Lung microvascular endothelial cell (primary cell): ENCODE measurements around the gene NETO2. TPM values are rescaled to one million over a fixed set of nuclear protein-coding genes. Genes with fewer than 3 reads are reported as not detected.
"Not testable (repeated sequence)": the region's sequence is repeated elsewhere in the genome, so short reads cannot be mapped to it uniquely, and the experiment has no call there.

ENCODE experiments used
- DNase-seq, 2 donors: peaks; one replicate each; pipeline versions ENCODE4 v3.0.0 to v3.0.0-alpha.2; 2010; ENCODE audit warnings: low read depth in 2 of 2
- total RNA-seq: library from RNA; depleted of rRNA; stranded (reverse); fragments of >200 nt; gene quantifications from 2 replicates; pipeline ENCODE4 v1.2.1, GENCODE V29; 2014

Gene NETO2
- total RNA-seq, 1 donor from 2014 or later: 10.5 TPM

GRCh38 chr16:47134550-47134949 lies 9.2 kb downstream of the NETO2 start:
- no peak for DNase-seq

- peak in 1 of 2 donors; percentile 31 for DNase-seq
These were observed 11.4 kb downstream of the NETO2 start for GRCh38 chr16:47132308-47132707.

DNA sequence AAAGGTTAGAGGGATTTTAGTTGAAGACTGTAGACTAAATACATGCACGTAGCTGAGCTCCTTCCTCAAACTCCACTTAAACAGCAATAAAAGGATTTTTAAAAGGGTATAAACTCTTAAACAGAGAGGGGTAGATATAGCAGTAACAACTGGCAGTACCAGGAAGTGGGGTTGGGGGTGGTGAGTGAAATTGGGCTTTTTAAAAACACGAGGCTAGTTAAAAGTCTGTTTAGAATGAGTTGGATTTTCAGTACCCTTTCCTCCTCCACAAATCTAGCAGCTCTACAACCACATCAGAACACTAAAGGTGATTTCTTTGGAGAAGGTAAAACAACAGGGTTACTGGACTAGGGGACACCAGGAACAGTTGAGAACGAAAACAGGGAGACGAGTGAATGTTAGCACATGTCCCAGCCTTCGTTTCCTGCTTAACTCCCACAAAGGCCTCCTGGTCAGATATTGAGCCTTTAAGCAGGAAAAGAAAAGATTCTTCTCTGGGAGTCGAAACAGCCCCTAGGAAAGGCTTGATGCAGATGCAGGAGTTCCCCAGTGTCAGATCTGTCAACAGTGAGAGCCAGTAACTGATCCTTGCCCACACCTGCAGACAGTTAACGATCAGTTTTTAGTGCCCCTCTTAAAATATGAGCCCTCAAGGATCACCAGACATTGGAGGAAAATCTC lies 13.8 kb downstream of the NETO2 start:
- DNase-seq: no peak

- DNase-seq: no peak
These were observed 16.2 kb downstream of the NETO2 start for GRCh38 chr16:47127541-47127940.

DNA sequence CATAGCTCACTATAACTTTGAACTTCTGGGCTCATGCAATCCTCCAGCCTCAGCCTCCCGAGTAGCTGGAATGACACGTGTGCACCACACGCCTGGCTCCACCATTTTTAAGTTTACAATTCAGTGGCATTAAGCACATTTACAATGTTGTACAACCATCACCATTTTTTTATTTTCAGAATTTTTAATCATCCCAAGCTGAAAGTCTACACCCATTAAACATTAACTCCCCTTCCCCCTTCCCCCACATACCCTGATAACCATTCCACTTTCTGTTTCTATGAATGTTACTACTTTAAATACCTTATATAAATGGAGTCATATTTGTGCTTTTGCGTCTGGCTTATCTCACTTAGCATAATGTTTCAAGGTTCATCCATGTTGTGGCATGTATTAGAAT lies 18.0 kb downstream of the NETO2 start:
- no peak for DNase-seq

DNA sequence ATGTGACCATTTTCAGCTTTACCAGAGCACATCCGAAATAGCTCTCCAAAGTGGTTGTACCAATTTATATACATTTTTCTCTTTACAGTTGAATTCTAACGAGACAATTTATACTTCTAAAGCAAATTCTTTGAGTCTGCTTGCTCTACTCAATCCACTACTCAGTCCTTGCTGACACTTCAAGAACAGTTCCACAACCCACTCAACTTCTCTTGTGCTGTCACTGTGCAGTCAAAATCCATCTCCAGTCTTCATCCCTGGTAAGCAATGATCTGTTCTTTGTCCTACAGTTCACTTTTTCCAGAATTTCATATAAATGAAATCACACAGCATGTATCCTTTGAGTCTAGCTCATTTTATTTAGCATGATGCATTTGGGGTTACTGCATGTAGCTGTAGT lies 30.6 kb downstream of the NETO2 start:
- no peak for DNase-seq

DNA sequence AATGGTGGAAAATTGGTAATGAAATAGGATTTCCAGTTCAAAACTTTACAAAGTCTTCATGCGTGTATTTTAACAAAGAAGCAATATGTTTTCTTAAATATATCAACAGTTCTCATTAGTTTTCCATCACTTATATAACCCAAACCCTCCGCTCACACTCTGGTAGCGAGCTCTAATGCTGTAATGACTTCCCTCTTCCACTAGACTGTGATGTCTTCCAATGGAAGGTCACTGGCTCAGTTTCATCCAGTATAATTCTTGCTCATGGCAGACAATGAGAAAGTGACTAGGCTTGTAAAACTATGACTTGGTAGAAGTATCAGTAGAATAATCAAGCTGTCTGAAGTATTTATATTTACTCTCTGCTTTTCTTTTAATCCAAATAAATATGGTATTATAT lies 32.8 kb downstream of the NETO2 start:
- DNase-seq: no peak

GRCh38 chr16:47109361-47109760 lies 34.4 kb downstream of the NETO2 start:
- DNase-seq: no peak

DNA sequence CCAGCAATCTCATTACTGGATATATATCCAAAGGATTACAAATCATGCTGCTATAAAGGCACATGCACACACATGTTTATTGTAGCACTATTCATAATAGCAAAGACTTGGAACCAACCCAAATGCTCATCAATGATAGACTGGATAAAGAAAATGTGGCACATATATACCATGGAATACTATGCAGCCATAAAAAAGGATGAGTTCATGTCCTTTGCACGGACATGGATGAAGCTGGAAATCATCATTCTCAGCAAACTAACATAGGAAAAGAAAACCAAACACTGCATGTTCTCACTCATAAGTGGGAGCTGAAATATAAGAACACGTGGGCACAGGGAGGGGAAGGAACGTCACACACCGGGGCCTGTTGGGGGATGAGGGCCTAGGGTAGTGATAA lies 40.8 kb downstream of the NETO2 start:
- DNase-seq: not testable (repeated sequence)

GRCh38 chr16:47097154-47097553 lies 46.6 kb downstream of the NETO2 start:
- DNase-seq: not testable (repeated sequence)

- DNase-seq: peak in 1 of 2 donors; percentile 3
These were observed 47.4 kb downstream of the NETO2 start for GRCh38 chr16:47096297-47096696.

- DNase-seq: no peak
These were observed 59.5 kb downstream of the NETO2 start for GRCh38 chr16:47084198-47084597.

- DNase-seq: no peak
These were observed 61.5 kb downstream of the NETO2 start for GRCh38 chr16:47082099-47082865.

GRCh38 chr16:47081115-47081514 lies 62.6 kb downstream of the NETO2 start:
- DNase-seq: no peak

GRCh38 chr16:47079860-47080259 lies 63.9 kb downstream of the NETO2 start:
- DNase-seq: no peak

GRCh38 chr16:47073223-47074155 lies 70.3 kb downstream of the NETO2 start:
- no peak for DNase-seq

GRCh38 chr16:47072158-47072557 lies 71.6 kb downstream of the NETO2 start:
- no peak for DNase-seq

DNA sequence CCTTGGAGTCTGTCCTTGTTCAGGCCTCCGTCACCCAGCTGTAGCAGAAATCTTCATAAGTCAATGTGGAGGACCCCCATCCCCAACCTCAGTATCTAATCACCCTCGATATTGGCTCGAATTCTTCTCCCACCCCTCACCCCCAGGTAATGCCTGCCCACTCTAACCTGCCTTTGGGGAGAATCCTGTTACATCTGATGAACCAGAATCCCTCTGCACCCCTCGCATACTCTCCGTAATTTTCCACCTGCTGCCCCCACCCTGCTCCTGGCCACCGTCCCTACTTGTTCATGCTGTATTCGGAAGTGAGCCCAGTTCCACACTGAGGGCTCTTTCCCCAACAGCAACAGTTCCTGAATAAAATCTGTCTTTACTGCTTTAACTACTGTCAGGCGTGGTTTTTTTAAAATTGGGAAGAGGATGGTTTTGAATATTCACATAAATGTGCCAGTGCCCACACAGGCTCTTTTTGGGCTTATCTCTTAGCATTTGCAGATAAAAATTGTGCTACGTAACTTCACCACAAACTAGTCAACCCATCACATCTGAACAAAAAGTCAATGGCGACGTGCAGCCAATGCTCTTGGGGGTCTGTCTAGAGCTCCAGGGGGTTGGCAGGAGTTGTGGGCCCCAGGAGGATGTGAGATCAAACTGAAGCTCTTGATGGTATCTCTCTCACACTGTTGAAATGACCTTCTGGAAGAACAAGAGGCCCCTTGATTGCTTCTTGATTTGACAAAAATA lies 73.7 kb downstream of the NETO2 start:
- DNase-seq: no peak

- DNase-seq: no peak
These were observed 74.4 kb downstream of the NETO2 start for GRCh38 chr16:47069313-47069712.

DNA sequence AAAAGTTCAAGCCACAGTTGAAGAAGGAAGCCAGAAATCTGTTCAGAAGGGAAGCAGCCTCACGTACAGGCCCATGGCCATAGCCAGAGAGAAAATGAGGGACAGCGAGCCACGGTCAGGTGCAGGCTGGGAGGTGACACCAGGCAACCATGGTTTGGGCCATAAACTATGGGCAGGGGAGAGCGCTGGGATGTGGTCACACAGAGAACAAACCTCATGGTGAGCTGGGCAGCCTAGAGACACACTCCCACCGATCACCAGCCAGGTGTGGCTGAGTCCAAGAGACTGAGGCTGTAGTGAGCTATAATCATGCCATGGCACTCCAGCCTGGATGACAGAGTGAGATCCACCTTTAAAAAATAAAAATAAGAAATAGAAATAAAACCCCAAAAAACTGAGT lies 76.5 kb downstream of the NETO2 start:
- no peak for DNase-seq
